ENCODE results near the gene ZNF571.

Gene ZNF571

DNA sequence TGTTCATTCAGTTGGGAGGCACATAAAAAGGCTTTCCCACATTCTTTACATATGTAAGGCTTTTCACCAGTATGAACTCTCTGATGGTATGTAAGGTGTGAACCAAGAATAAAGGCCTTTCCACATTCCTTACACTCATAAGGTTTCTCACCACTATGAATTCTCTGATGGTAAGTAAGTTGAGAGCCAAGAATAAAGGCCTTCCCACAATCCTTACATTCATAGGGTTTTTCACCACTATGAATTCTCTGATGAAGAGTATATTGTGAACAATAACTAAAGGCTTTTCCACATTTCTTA is 29.3 kb downstream of the ZNF571 start:
- DNase-seq (ENCODE audit: low read depth), result no peak
- TF ChIP-seq, protein P1, sequence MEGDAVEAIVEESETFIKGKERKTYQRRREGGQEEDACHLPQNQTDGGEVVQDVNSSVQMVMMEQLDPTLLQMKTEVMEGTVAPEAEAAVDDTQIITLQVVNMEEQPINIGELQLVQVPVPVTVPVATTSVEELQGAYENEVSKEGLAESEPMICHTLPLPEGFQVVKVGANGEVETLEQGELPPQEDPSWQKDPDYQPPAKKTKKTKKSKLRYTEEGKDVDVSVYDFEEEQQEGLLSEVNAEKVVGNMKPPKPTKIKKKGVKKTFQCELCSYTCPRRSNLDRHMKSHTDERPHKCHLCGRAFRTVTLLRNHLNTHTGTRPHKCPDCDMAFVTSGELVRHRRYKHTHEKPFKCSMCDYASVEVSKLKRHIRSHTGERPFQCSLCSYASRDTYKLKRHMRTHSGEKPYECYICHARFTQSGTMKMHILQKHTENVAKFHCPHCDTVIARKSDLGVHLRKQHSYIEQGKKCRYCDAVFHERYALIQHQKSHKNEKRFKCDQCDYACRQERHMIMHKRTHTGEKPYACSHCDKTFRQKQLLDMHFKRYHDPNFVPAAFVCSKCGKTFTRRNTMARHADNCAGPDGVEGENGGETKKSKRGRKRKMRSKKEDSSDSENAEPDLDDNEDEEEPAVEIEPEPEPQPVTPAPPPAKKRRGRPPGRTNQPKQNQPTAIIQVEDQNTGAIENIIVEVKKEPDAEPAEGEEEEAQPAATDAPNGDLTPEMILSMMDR (conservative IDR thresholded peaks at IDR 0.05; ENCODE audit: low read depth, low read length), result no peak
- no peak overlapping the region for H3K4me3 ChIP-seq (ENCODE audit: low read length)

DNA sequence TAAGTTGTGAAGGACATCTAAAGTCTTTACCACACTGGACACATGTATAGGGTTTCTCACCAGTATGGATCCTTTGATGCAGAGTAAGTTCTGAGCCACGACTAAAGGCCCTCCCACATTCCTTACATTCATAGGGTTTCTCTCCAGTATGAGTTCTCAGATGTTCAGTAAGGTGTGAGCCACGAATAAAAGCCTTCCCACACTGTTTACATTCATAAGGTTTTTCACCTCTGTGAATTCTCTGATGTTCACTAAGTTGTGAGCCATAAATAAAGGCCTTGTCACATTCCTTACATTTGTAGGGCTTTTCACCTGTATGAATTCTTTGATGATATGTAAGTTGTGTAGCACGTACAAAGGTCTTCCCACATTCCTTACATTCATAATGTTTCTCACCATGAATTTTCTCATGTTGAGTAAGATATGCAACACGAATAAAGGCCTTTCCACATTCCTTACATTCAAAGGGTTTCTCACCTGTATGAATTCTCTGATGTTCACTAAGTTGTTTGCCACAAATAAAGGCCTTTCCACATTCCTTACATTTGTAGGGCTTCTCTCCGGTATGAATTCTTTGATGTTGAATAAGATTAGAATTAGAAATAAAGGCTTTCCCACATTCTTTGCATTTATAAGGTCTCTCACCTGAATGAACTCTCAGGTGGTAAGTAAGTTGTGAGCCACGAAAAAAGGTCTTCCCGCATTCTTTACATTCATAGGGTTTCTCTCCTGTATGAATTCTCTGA is 29.8 kb downstream of the ZNF571 start:
- TF ChIP-seq, protein P1 (conservative IDR thresholded peaks at IDR 0.05; ENCODE audit: low read depth, low read length), result no peak
- H3K4me3 ChIP-seq (ENCODE audit: low read length), result no peak overlapping the region
- DNase-seq (ENCODE audit: low read depth), result no peak

DNA sequence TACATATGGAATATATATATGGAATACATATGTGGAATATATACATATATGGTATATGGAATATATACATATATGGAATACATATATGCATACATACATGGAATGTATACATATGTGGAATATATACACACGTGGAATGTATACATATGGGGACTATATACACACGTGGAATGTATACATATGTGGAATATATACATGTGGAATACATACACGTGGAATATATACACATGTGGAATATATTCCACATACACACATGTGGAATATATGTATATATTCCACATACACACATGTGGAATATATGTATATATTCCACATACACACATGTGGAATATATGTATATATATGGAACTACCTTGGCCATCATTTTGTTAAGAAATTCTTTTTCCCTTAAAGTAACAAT is 31.1 kb downstream of the ZNF571 start:
- TF ChIP-seq, protein P1 (conservative IDR thresholded peaks at IDR 0.05; ENCODE audit: low read depth, low read length), result no peak
- no peak overlapping the region for H3K4me3 ChIP-seq (ENCODE audit: low read length)
- DNase-seq (ENCODE audit: low read depth), result no peak

DNA sequence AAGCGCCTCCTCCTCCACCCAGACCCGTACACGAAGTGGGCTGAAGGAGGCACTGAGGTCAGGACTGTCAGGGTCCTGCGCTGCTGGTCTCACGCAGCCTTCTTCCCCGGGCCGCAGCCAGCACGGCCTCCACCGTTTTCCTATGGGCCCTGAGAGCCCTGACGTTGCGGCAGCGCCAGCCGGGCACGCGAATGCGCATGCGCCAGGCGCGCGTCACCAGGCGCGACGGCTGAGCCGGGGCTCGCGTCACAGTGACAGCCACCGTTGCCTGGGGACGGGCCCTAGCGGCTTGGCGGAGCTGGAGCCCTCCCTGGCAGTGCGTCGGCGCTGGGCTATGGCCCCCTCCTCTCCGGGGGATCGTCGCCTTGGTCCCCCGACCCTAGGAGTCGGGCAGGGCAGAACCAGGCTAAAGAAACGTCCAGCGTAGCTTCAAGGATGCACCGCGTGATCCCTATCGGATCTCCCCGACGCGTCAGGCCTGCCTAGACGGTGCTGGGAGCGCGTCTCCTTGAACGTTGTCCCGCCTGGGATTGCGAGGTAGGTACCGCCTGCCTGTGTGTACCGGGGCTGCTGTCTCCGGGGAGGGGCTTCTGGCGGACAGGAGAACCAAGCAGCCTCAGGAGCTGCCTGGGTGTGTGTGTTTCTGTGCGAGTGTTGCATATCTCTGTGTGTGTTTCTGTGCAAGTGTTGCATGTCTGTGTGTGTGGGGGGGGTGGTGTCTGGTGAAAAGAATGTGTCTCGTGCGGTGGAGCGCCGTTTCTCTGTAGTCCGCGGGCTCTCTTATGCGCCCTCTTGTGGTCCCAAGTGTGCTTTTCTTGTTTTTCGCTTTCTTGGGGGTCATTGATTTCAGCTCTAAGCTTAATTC is 43.2 kb downstream of the ZNF571 start:
- DNase-seq (ENCODE audit: low read depth), result peak; percentile 18
- TF ChIP-seq, protein P1 (conservative IDR thresholded peaks at IDR 0.05; ENCODE audit: low read depth, low read length), result peak; percentile 57

DNA sequence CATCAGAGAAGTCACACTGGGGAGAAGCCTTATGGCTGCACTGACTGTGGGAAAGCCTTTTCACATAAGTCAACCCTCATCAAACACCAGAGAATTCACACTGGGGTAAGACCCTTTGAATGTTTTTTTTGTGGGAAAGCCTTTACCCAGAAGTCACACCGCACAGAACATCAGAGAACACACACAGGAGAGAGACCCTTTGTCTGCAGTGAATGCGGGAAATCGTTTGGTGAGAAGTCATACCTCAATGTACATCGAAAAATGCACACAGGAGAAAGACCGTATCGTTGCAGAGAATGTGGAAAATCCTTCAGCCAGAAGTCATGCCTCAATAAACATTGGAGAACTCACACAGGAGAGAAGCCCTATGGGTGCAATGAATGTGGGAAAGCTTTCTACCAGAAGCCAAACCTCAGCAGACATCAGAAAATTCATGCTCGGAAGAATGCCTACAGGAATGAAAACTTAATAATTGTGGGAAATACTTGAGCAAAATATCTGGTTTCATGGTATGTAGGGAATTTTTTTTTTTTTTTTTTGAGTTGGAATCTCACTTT is 57.1 kb downstream of the ZNF571 start:
- H3K4me3 ChIP-seq (ENCODE audit: low read length), result no peak overlapping the region
- TF ChIP-seq, protein P1 (conservative IDR thresholded peaks at IDR 0.05; ENCODE audit: low read depth, low read length), result no peak
- no peak for DNase-seq (ENCODE audit: low read depth)

More for the DNA sequence above, 43.2 kb downstream of the ZNF571 start:
- peak overlapping the region; percentile 58 for H3K4me3 ChIP-seq (ENCODE audit: low read length)

DNA sequence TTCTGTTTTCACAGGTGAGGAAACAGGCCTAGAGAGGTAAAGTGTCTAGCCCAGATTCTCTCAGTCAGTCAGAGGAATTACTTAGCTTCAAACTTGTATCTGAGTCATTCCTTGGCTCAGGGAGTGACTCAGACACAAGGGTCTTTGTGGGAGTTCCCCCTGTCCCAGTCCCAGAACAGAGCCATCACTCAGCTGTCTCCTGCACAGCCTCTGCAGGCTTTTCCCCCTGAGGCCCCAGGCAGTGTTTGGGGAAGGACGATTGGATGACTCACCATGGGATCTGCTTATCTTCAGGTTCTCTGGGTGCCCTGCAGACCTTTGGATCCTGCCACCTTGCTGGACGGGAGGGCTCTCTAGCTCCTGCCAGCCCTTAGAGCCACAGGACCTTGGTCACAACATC is 74.7 kb downstream of the ZNF571 start:
- TF ChIP-seq, protein P1 (conservative IDR thresholded peaks at IDR 0.05; ENCODE audit: low read depth, low read length), result no peak
- peak; percentile 2 for DNase-seq (ENCODE audit: low read depth)
- H3K4me3 ChIP-seq (ENCODE audit: low read length), result no peak overlapping the region
